NCI-H82 (cell line): ENCODE data around the gene TRAF1.
A peak's percentile ranks its signal among the peaks of the same experiment; 100 is the strongest.
"Not testable (repeated sequence)": the region's sequence is repeated elsewhere in the genome, so short reads cannot be mapped to it uniquely, and the experiment has no call there.

ENCODE experiments used
- DNase-seq: peaks from one replicate; lab custom pipeline; 2025; lab: John Stamatoyannopoulos, UW

The TRAF1 gene

GRCh38 chr9:120926397-120926928 lies at the start of gene TRAF1:
TRAF1 (minus strand) TSS chr9:120926796; CDS start chr9:120926075, 721 bp downstream.
- no peak for DNase-seq

GRCh38 chr9:120974921-120975320 lies 48.3 kb upstream of the TRAF1 start:
- DNase-seq, result no peak

- no peak for DNase-seq
Measured at GRCh38 chr9:120974181-120974580, 47.6 kb upstream of the TRAF1 start.

- no peak for DNase-seq
Measured at GRCh38 chr9:120971938-120972337, 45.3 kb upstream of the TRAF1 start.

- not testable (repeated sequence) for DNase-seq
Measured at GRCh38 chr9:120971471-120971870, 44.9 kb upstream of the TRAF1 start.

- DNase-seq, result no peak
Measured at GRCh38 chr9:120970244-120970643, 43.6 kb upstream of the TRAF1 start.

- no peak for DNase-seq
Measured at GRCh38 chr9:120966013-120966369, 39.4 kb upstream of the TRAF1 start.

- peak; percentile 29 for DNase-seq
Measured at GRCh38 chr9:120965344-120966012, 38.9 kb upstream of the TRAF1 start.

- no peak for DNase-seq
Measured at GRCh38 chr9:120961936-120962335, 35.3 kb upstream of the TRAF1 start.

GRCh38 chr9:120960001-120960400 lies 33.4 kb upstream of the TRAF1 start:
- DNase-seq, result no peak

- no peak for DNase-seq
Measured at GRCh38 chr9:120956862-120957261, 30.3 kb upstream of the TRAF1 start.

GRCh38 chr9:120951960-120952618 lies 25.5 kb upstream of the TRAF1 start:
- no peak for DNase-seq

GRCh38 chr9:120950421-120951388 lies 24.1 kb upstream of the TRAF1 start:
- DNase-seq, result no peak

- no peak for DNase-seq
Measured at GRCh38 chr9:120949290-120949689, 22.7 kb upstream of the TRAF1 start.

- DNase-seq, result no peak
Measured at GRCh38 chr9:120948824-120949223, 22.2 kb upstream of the TRAF1 start.

- DNase-seq, result no peak
Measured at GRCh38 chr9:120947222-120947621, 20.6 kb upstream of the TRAF1 start.

GRCh38 chr9:120946259-120946658 lies 19.7 kb upstream of the TRAF1 start:
- DNase-seq, result peak; percentile 34

GRCh38 chr9:120944948-120945347 lies 18.4 kb upstream of the TRAF1 start:
- DNase-seq, result no peak

- no peak for DNase-seq
Measured at GRCh38 chr9:120944434-120944843, 17.8 kb upstream of the TRAF1 start.

GRCh38 chr9:120942186-120943001 lies 15.8 kb upstream of the TRAF1 start:
- DNase-seq, result no peak

- no peak for DNase-seq
Measured at GRCh38 chr9:120941046-120941770, 14.6 kb upstream of the TRAF1 start.
